ENCODE measurements around the gene RASL10A. TPM values are rescaled to one million over a fixed set of nuclear protein-coding genes. Genes with fewer than 3 reads are reported as not detected.

Gene RASL10A
- total RNA-seq, 2 experiments from 2014 or later, result 1.4 to 1.6 TPM

Small RNA genes within 50 kb of the gene (microRNA-seq; reads per million reads assigned to microRNA genes)
- 54.0 reads per million, percentile 50 among the genes with 10 or more reads in this experiment for gene MIR3653

Other genes with a start within 250 kb of the RASL10A start
- gene KREMEN1, start 242.7 kb downstream of the RASL10A start, total RNA-seq, result under 1 TPM in 1 of 2 experiments, not detected in 1; 0.16 TPM
- gene EMID1, start 109.8 kb downstream of the RASL10A start, total RNA-seq, result not detected
- 10 to 100 TPM; 30.0 to 34.7 TPM for gene RHBDD3, start 47.7 kb downstream of the RASL10A start, total RNA-seq
- 100 to 1,000 TPM; 323 to 326 TPM for gene EWSR1, start 47.4 kb downstream of the RASL10A start, total RNA-seq
- 10 to 100 TPM; 10.9 to 11.4 TPM for gene GAS2L1, start 9.0 kb downstream of the RASL10A start, total RNA-seq
- gene AP1B1, start 72.9 kb upstream of the RASL10A start, total RNA-seq, result 10 to 100 TPM; 77.7 to 84.7 TPM
- not detected for gene RFPL1, start 122.9 kb upstream of the RASL10A start, total RNA-seq
- gene NEFH, start 164.5 kb upstream of the RASL10A start, total RNA-seq, result 1 to 10 TPM; 4.2 to 4.7 TPM
- 10 to 100 TPM; 53.1 to 60.7 TPM for gene THOC5, start 238.1 kb upstream of the RASL10A start, total RNA-seq

All from activated CD8-positive, alpha-beta T cell treated with anti-CD3 and anti-CD28 coated beads, Interleukin-2, amount 10 ng/mL, durations not matched to agents 7 days and 5 days (primary cell).